Measurements from ENCODE around the gene PLA2G2D.

The PLA2G2D gene

GRCh38 chr1:20078711-20079110 lies 40.6 kb downstream of the PLA2G2D start:
- Histone ChIP-seq H3K27me3 (ENCODE audit: control insufficient read depth, insufficient read depth, low read length) (no peaks in the 10 kb centered on the region), H3K9ac (ENCODE audit: low read depth, low read length) (no peak overlapping the region), H3K4me3 (ENCODE audit: low read depth, low read length) (no peak overlapping the region), H3K4me1 (ENCODE audit: control insufficient read depth, insufficient read depth, low read length) (no peaks in the 10 kb centered on the region), H3K36me3 (ENCODE audit: control insufficient read depth, insufficient read depth, low read length) (peaks cover under 1% of the 10 kb centered on the region), H3K9me3 (ENCODE audit: control insufficient read depth, insufficient read depth, low read length) (no peaks in the 10 kb centered on the region)

GRCh38 chr1:20078171-20078651 lies 41.1 kb downstream of the PLA2G2D start:
- Histone ChIP-seq H3K27me3 (ENCODE audit: control insufficient read depth, insufficient read depth, low read length) (no peaks in the 10 kb centered on the region), H3K36me3 (ENCODE audit: control insufficient read depth, insufficient read depth, low read length) (peaks cover 2% of the 10 kb centered on the region), H3K4me3 (ENCODE audit: low read depth, low read length) (no peak overlapping the region), H3K9ac (ENCODE audit: low read depth, low read length) (no peak overlapping the region), H3K9me3 (ENCODE audit: control insufficient read depth, insufficient read depth, low read length) (no peaks in the 10 kb centered on the region), H3K4me1 (ENCODE audit: control insufficient read depth, insufficient read depth, low read length) (no peaks in the 10 kb centered on the region)

- Histone ChIP-seq H3K27me3 (ENCODE audit: control insufficient read depth, insufficient read depth, low read length) (no peaks in the 10 kb centered on the region), H3K9ac (ENCODE audit: low read depth, low read length) (no peak overlapping the region), H3K4me3 (ENCODE audit: low read depth, low read length) (no peak overlapping the region), H3K4me1 (ENCODE audit: control insufficient read depth, insufficient read depth, low read length) (no peaks in the 10 kb centered on the region), H3K9me3 (ENCODE audit: control insufficient read depth, insufficient read depth, low read length) (no peaks in the 10 kb centered on the region), H3K36me3 (ENCODE audit: control insufficient read depth, insufficient read depth, low read length) (peaks cover 2% of the 10 kb centered on the region)
Measured at GRCh38 chr1:20076710-20077461, 42.5 kb downstream of the PLA2G2D start.

GRCh38 chr1:20076223-20076622 lies 43.1 kb downstream of the PLA2G2D start:
- Histone ChIP-seq H3K9ac (ENCODE audit: low read depth, low read length) (no peak overlapping the region), H3K4me3 (ENCODE audit: low read depth, low read length) (no peak overlapping the region), H3K4me1 (ENCODE audit: control insufficient read depth, insufficient read depth, low read length) (no peaks in the 10 kb centered on the region), H3K36me3 (ENCODE audit: control insufficient read depth, insufficient read depth, low read length) (peaks cover 2% of the 10 kb centered on the region), H3K9me3 (ENCODE audit: control insufficient read depth, insufficient read depth, low read length) (no peaks in the 10 kb centered on the region), H3K27me3 (ENCODE audit: control insufficient read depth, insufficient read depth, low read length) (no peaks in the 10 kb centered on the region)

- H3K4me3 ChIP-seq (ENCODE audit: low read depth, low read length): no peak overlapping the region
- no peaks in the 10 kb centered on the region for H3K4me1 ChIP-seq (ENCODE audit: control insufficient read depth, insufficient read depth, low read length)
- no peaks in the 10 kb centered on the region for H3K27me3 ChIP-seq (ENCODE audit: control insufficient read depth, insufficient read depth, low read length)
- no peak overlapping the region for H3K9ac ChIP-seq (ENCODE audit: low read depth, low read length)
- peaks cover 2% of the 10 kb centered on the region for H3K36me3 ChIP-seq (ENCODE audit: control insufficient read depth, insufficient read depth, low read length)
- no peaks in the 10 kb centered on the region for H3K9me3 ChIP-seq (ENCODE audit: control insufficient read depth, insufficient read depth, low read length)
Measured at GRCh38 chr1:20075345-20075744, 44.0 kb downstream of the PLA2G2D start.

GRCh38 chr1:20074725-20075171 lies 44.6 kb downstream of the PLA2G2D start:
- Histone ChIP-seq H3K27me3 (ENCODE audit: control insufficient read depth, insufficient read depth, low read length) (no peaks in the 10 kb centered on the region), H3K9ac (ENCODE audit: low read depth, low read length) (no peak overlapping the region), H3K4me3 (ENCODE audit: low read depth, low read length) (no peak overlapping the region), H3K36me3 (ENCODE audit: control insufficient read depth, insufficient read depth, low read length) (peaks cover 2% of the 10 kb centered on the region), H3K4me1 (ENCODE audit: control insufficient read depth, insufficient read depth, low read length) (no peaks in the 10 kb centered on the region), H3K9me3 (ENCODE audit: control insufficient read depth, insufficient read depth, low read length) (no peaks in the 10 kb centered on the region)

GRCh38 chr1:20074055-20074724 lies 45.1 kb downstream of the PLA2G2D start:
- Histone ChIP-seq H3K27me3 (ENCODE audit: control insufficient read depth, insufficient read depth, low read length) (no peaks in the 10 kb centered on the region), H3K36me3 (ENCODE audit: control insufficient read depth, insufficient read depth, low read length) (peaks cover 2% of the 10 kb centered on the region), H3K9me3 (ENCODE audit: control insufficient read depth, insufficient read depth, low read length) (no peaks in the 10 kb centered on the region), H3K9ac (ENCODE audit: low read depth, low read length) (no peak overlapping the region), H3K4me3 (ENCODE audit: low read depth, low read length) (no peak overlapping the region), H3K4me1 (ENCODE audit: control insufficient read depth, insufficient read depth, low read length) (no peaks in the 10 kb centered on the region)

- no peak overlapping the region for H3K4me3 ChIP-seq (ENCODE audit: low read depth, low read length)
- no peak overlapping the region for H3K9ac ChIP-seq (ENCODE audit: low read depth, low read length)
- no peaks in the 10 kb centered on the region for H3K9me3 ChIP-seq (ENCODE audit: control insufficient read depth, insufficient read depth, low read length)
- H3K4me1 ChIP-seq (ENCODE audit: control insufficient read depth, insufficient read depth, low read length): no peaks in the 10 kb centered on the region
- no peaks in the 10 kb centered on the region for H3K27me3 ChIP-seq (ENCODE audit: control insufficient read depth, insufficient read depth, low read length)
- H3K36me3 ChIP-seq (ENCODE audit: control insufficient read depth, insufficient read depth, low read length): peaks cover 2% of the 10 kb centered on the region
Measured at GRCh38 chr1:20073256-20073655, 46.1 kb downstream of the PLA2G2D start.

- Histone ChIP-seq H3K36me3 (ENCODE audit: control insufficient read depth, insufficient read depth, low read length) (peaks cover 2% of the 10 kb centered on the region), H3K9ac (ENCODE audit: low read depth, low read length) (no peak overlapping the region), H3K27me3 (ENCODE audit: control insufficient read depth, insufficient read depth, low read length) (no peaks in the 10 kb centered on the region), H3K4me1 (ENCODE audit: control insufficient read depth, insufficient read depth, low read length) (no peaks in the 10 kb centered on the region), H3K9me3 (ENCODE audit: control insufficient read depth, insufficient read depth, low read length) (no peaks in the 10 kb centered on the region), H3K4me3 (ENCODE audit: low read depth, low read length) (no peak overlapping the region)
Measured at GRCh38 chr1:20072771-20073170, 46.6 kb downstream of the PLA2G2D start.

GRCh38 chr1:20071416-20071815 lies 47.9 kb downstream of the PLA2G2D start:
- H3K9ac ChIP-seq (ENCODE audit: low read depth, low read length): no peak overlapping the region
- peaks cover 2% of the 10 kb centered on the region for H3K36me3 ChIP-seq (ENCODE audit: control insufficient read depth, insufficient read depth, low read length)
- H3K9me3 ChIP-seq (ENCODE audit: control insufficient read depth, insufficient read depth, low read length): no peaks in the 10 kb centered on the region
- no peaks in the 10 kb centered on the region for H3K27me3 ChIP-seq (ENCODE audit: control insufficient read depth, insufficient read depth, low read length)
- no peak overlapping the region for H3K4me3 ChIP-seq (ENCODE audit: low read depth, low read length)
- no peaks in the 10 kb centered on the region for H3K4me1 ChIP-seq (ENCODE audit: control insufficient read depth, insufficient read depth, low read length)

GRCh38 chr1:20070357-20070756 lies 49.0 kb downstream of the PLA2G2D start:
- no peak overlapping the region for H3K4me3 ChIP-seq (ENCODE audit: low read depth, low read length)
- no peak overlapping the region for H3K9ac ChIP-seq (ENCODE audit: low read depth, low read length)
- no peaks in the 10 kb centered on the region for H3K4me1 ChIP-seq (ENCODE audit: control insufficient read depth, insufficient read depth, low read length)
- H3K9me3 ChIP-seq (ENCODE audit: control insufficient read depth, insufficient read depth, low read length): no peaks in the 10 kb centered on the region
- peaks cover 2% of the 10 kb centered on the region for H3K36me3 ChIP-seq (ENCODE audit: control insufficient read depth, insufficient read depth, low read length)
- H3K27me3 ChIP-seq (ENCODE audit: control insufficient read depth, insufficient read depth, low read length): no peaks in the 10 kb centered on the region

GRCh38 chr1:20069874-20070273 lies 49.5 kb downstream of the PLA2G2D start, which contains the start of gene PLA2G5:
PLA2G5 (plus strand) TSS chr1:20070194; CDS start chr1:20084831, 14,637 bp downstream.
- no peaks in the 10 kb centered on the region for H3K4me1 ChIP-seq (ENCODE audit: control insufficient read depth, insufficient read depth, low read length)
- H3K4me3 ChIP-seq (ENCODE audit: low read depth, low read length): no peak within 1 kb of the TSS
- H3K9ac ChIP-seq (ENCODE audit: low read depth, low read length): no peak within 1 kb of the TSS
- no peaks in the 10 kb centered on the region for H3K27me3 ChIP-seq (ENCODE audit: control insufficient read depth, insufficient read depth, low read length)
- H3K36me3 ChIP-seq (ENCODE audit: control insufficient read depth, insufficient read depth, low read length): peaks cover 2% of the 10 kb centered on the region
- H3K9me3 ChIP-seq (ENCODE audit: control insufficient read depth, insufficient read depth, low read length): no peaks in the 10 kb centered on the region

Data from iPS-15b (cell line).